Lower leg skin (tissue), 3 donors: ENCODE measurements around the gene NR3C2.

Source experiments
- CTCF ChIP-seq, 3 donors: fragments of 450-650 bp; IDR thresholded peaks; one replicate each; pipeline ENCODE4 v1.5.1; 2016; ENCODE audit warnings: antibody characterized with exemption in 3 of 3, mild to moderate bottlenecking in 3 of 3, moderate library complexity in 2 of 3
- POLR2A ChIP-seq, 2 donors: fragments of 450-650 bp; IDR thresholded peaks; one replicate each; pipeline ENCODE4 v1.6.1; 2016 to 2017; ENCODE audit warnings: antibody characterized with exemption in 2 of 2, mild to moderate bottlenecking in 1 of 2, moderate library complexity in 1 of 2

- TF ChIP-seq CTCF (IDR thresholded peaks at IDR 0.05) (no peak), POLR2A (IDR thresholded peaks at IDR 0.05) (no peak)
Measured at GRCh38 chr4:148116969-148117368, 325.2 kb downstream of the NR3C2 start.
